ENCODE results near the gene CLDN6. TPM values are rescaled to one million over a fixed set of nuclear protein-coding genes. Genes with fewer than 3 reads are reported as not detected.

Gene CLDN6
- total and polyA plus RNA-seq, 2 donors (not counting 1 experiment from before 2014, with no cell fraction given) = 0.03 TPM; not detected in 1

- Histone ChIP-seq H3K9ac (ENCODE audit: insufficient read depth, low read length) (peak overlapping the region; percentile 69), H2AFZ (ENCODE audit: low read length) (peak overlapping the region; percentile 75), H4K20me1 (ENCODE audit: control insufficient read depth, extremely low read depth, insufficient read depth, low read length) (no peaks in the 10 kb centered on the region), H3K4me1 (ENCODE audit: control insufficient read depth, extremely low read depth, insufficient read depth, low read length) (no peaks in the 10 kb centered on the region), H3K4me2 (ENCODE audit: extremely low read depth, insufficient read depth, low read length) (peak overlapping the region; percentile 96), H3K27ac (ENCODE audit: insufficient read depth, low read length) (peak overlapping the region; percentile 43), H3K4me3 (replicated peaks in 1 of 4; ENCODE audit: control extremely low read depth in 1 of 4, insufficient read depth in 1 of 4, low read depth in 3 of 4, low read length in 4 of 4) (peak overlapping the region; percentile 54 to 87 (median 79)), H3K36me3 (ENCODE audit: control insufficient read depth, insufficient read depth, low read length) (no peaks in the 10 kb centered on the region), H3K9me3 (ENCODE audit: control insufficient read depth, insufficient read depth, low read depth, low read length) (no peaks in the 10 kb centered on the region), H3K27me3 (ENCODE audit: control insufficient read depth, insufficient read depth, low read length) (no peaks in the 10 kb centered on the region), H3K79me2 (ENCODE audit: control insufficient read depth, insufficient read depth, low read length) (no peaks in the 10 kb centered on the region)
- DNase-seq (ENCODE audit: low read depth in 2 of 2) = peak in 1 of 2 donors; percentile 9
- TF ChIP-seq CTCF (conservative IDR thresholded peaks at IDR 0.05 in 1 of 2, IDR thresholded peaks at IDR 0.05 in 1 of 2; ENCODE audit: low read depth in 1 of 2, low read length in 2 of 2) (peak in 1 of 2 donors; percentile 17), EZH2 (IDR thresholded peaks at IDR 0.05; ENCODE audit: low read length, missing control alignments) (no peak)
These were observed 40.4 kb upstream of the CLDN6 start for GRCh38 chr16:3058139-3059030.

DNA sequence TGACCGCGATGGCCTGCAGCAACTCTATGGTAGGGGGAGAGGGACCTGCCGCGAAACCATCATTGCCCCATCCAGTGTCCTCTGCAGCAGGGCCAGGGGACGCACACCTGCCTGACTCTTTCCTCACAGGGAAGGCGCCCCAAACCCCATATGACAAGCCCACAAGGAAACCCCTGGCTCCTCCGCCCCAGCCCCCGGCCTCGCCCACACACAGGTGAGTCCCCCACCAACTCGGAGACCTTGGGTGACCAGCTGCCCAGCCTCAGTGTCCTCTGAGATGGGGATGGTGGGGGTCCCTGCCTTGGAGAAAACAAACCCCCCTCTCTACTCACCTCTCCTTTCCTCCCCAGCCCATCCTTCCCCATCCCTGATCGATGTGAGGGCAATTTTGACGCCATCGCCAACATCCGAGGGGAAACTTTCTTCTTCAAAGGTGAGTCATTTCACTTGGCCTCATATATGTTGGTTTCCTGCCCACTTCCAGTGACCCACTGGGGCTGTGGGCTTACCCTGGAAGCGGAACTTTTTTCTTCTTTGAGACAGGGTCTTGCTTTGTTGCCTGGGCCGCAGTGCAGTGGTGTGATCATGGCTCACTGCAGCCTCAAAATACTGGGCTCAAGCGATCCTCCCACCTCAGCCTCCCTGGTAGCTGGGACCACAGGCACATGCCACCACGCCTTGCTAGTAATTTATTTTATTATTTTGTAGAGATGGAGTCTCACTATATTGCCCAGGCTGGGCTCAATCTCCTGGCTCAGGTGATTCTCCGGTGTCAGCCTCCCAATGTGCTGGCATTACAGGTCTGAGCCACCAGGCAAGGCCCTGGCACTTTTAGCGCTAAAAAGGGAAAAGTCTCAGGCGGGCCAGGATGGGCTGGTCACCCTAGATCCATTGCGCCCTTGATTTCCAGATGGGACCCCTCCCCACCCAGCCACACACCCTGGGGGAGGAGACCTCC is 39.5 kb upstream of the CLDN6 start:
- no peak for TF ChIP-seq CTCF (conservative IDR thresholded peaks at IDR 0.05 in 1 of 2, IDR thresholded peaks at IDR 0.05 in 1 of 2; ENCODE audit: low read depth in 1 of 2, low read length in 2 of 2)
- no peak for TF ChIP-seq EZH2 (IDR thresholded peaks at IDR 0.05; ENCODE audit: low read length, missing control alignments)
- H3K4me3 ChIP-seq (replicated peaks in 1 of 4; ENCODE audit: control extremely low read depth in 1 of 4, insufficient read depth in 1 of 4, low read depth in 3 of 4, low read length in 4 of 4) = no peak overlapping the region
- DNase-seq (ENCODE audit: low read depth in 2 of 2) = no peak
- H3K27ac ChIP-seq (ENCODE audit: insufficient read depth, low read length) = no peak overlapping the region
- no peaks in the 10 kb centered on the region for H4K20me1 ChIP-seq (ENCODE audit: control insufficient read depth, extremely low read depth, insufficient read depth, low read length)
- no peaks in the 10 kb centered on the region for H3K36me3 ChIP-seq (ENCODE audit: control insufficient read depth, insufficient read depth, low read length)
- no peak overlapping the region for H3K9ac ChIP-seq (ENCODE audit: insufficient read depth, low read length)
- H3K79me2 ChIP-seq (ENCODE audit: control insufficient read depth, insufficient read depth, low read length) = no peaks in the 10 kb centered on the region
- H3K9me3 ChIP-seq (ENCODE audit: control insufficient read depth, insufficient read depth, low read depth, low read length) = no peaks in the 10 kb centered on the region
- no peaks in the 10 kb centered on the region for H3K27me3 ChIP-seq (ENCODE audit: control insufficient read depth, insufficient read depth, low read length)
- no peaks in the 10 kb centered on the region for H3K4me1 ChIP-seq (ENCODE audit: control insufficient read depth, extremely low read depth, insufficient read depth, low read length)
- peak overlapping the region; percentile 96 for H3K4me2 ChIP-seq (ENCODE audit: extremely low read depth, insufficient read depth, low read length)
- H2AFZ ChIP-seq (ENCODE audit: low read length) = no peak overlapping the region
